GOT3 (cell line): ENCODE results near the gene WBP4.

Experiments used
- DNase-seq: peaks from one replicate; lab custom pipeline; 2025; ENCODE audit warnings: mixed read lengths; lab: John Stamatoyannopoulos, UW

WBP4 gene

GRCh38 chr13:41048640-41049039 lies 12.7 kb upstream of the WBP4 start:
- DNase-seq = no peak

GRCh38 chr13:41049480-41050440 lies 11.5 kb upstream of the WBP4 start:
- DNase-seq = no peak

GRCh38 chr13:41052441-41052840 lies 8.9 kb upstream of the WBP4 start:
- no peak for DNase-seq

GRCh38 chr13:41053384-41053826 lies 7.9 kb upstream of the WBP4 start:
- DNase-seq = no peak

GRCh38 chr13:41054212-41054877 lies 7.0 kb upstream of the WBP4 start:
- no peak for DNase-seq

GRCh38 chr13:41054919-41055619 lies 6.2 kb upstream of the WBP4 start:
- DNase-seq = no peak

GRCh38 chr13:41056194-41056593 lies 5.1 kb upstream of the WBP4 start:
- DNase-seq = no peak

GRCh38 chr13:41056826-41057711 lies 4.2 kb upstream of the WBP4 start:
- DNase-seq = no peak

- no peak for DNase-seq
Observed at GRCh38 chr13:41058295-41059070, 2.8 kb upstream of the WBP4 start.

GRCh38 chr13:41059456-41060081 lies 1.7 kb upstream of the WBP4 start:
- DNase-seq = no peak

GRCh38 chr13:41060082-41060723 lies 1.1 kb upstream of the WBP4 start:
- peak; percentile 56 for DNase-seq

- peak; percentile 75 for DNase-seq
Observed at GRCh38 chr13:41060724-41061074, 610 bp upstream of the WBP4 start.

- DNase-seq = no peak
Observed at GRCh38 chr13:41061914-41062837, 867 bp downstream of the WBP4 start.

- DNase-seq = no peak
Observed at GRCh38 chr13:41064493-41064892, 3.2 kb downstream of the WBP4 start.

GRCh38 chr13:41065078-41065477 lies 3.8 kb downstream of the WBP4 start:
- DNase-seq = no peak

- DNase-seq = no peak
Observed at GRCh38 chr13:41074523-41074922, 13.2 kb downstream of the WBP4 start.

- no peak for DNase-seq
Observed at GRCh38 chr13:41075034-41075433, 13.7 kb downstream of the WBP4 start.

GRCh38 chr13:41075485-41075884 lies 14.2 kb downstream of the WBP4 start:
- DNase-seq = no peak

- DNase-seq = no peak
Observed at GRCh38 chr13:41077475-41077874, 16.2 kb downstream of the WBP4 start.
